Measurements from ENCODE around the gene GNG7. TPM values are rescaled to one million over a fixed set of nuclear protein-coding genes. Genes with fewer than 3 reads are reported as not detected.
A peak's percentile ranks its signal among the peaks of the same experiment; 100 is the strongest.

Gene GNG7
- polyA plus RNA-seq, 1 donor (not counting 4 experiments of a cell fraction or from before 2014, with no cell fraction given) = 0.01 TPM

DNA sequence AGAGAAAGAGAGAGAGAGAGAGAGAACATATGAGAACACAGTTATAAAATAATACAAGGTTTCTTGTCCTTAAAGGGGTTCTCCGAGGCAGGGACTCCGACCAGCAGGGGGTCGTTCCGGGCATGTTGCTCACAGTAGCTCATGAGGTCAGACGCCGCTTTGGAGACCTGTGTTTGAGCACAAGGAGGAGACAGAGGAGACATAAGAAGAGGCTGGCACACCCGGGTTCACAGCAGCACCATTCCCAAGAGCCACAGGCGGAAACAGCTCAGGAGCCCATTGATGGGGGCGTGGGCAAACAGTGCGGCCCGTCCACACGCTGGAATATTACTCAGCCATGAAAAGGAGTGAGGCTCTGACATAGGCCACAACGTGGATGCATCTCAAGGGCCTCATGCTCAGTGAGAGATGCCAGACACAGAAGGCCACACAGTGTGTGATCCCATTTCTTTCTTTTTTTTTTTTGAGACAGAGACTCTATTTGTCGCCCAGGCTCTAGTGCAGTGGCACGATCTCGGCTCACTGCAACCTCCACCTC, 187.4 kb downstream of the GNG7 start:
- H4K20me1 ChIP-seq (ENCODE audit: control insufficient read depth, extremely low read depth, insufficient read depth, low read length) = no peaks in the 10 kb centered on the region
- DNase-seq (ENCODE audit: low read depth, low spot score) (no peak), FAIRE-seq (no peak)
- H3K36me3 ChIP-seq (ENCODE audit: control insufficient read depth in 2 of 2, extremely low read depth in 1 of 2, insufficient read depth in 2 of 2, low read length in 2 of 2) = no peaks in the 10 kb centered on the region
- no peak overlapping the region for H3K4me2 ChIP-seq (ENCODE audit: control insufficient read depth, extremely low read depth, insufficient read depth, low read depth, low read length)
- H3K27ac ChIP-seq (ENCODE audit: control insufficient read depth, insufficient read depth, low read length) = no peak overlapping the region
- H3K79me2 ChIP-seq (ENCODE audit: control insufficient read depth, insufficient read depth, low read length) = no peaks in the 10 kb centered on the region
- H3K9me3 ChIP-seq (ENCODE audit: control insufficient read depth, low read depth, low read length) = no peaks in the 10 kb centered on the region
- no peak overlapping the region for H2AFZ ChIP-seq (ENCODE audit: control insufficient read depth, low read length)
- H3K9me1 ChIP-seq (ENCODE audit: control insufficient read depth, extremely low read depth, insufficient read depth, low read length) = no peaks in the 10 kb centered on the region
- peaks cover 22% of the 10 kb centered on the region for H3K27me3 ChIP-seq (ENCODE audit: control insufficient read depth, extremely low read depth, insufficient read depth, low read length)
- H3K4me3 ChIP-seq (ENCODE audit: control insufficient read depth in 2 of 3, extremely low read depth in 1 of 3, insufficient read depth in 2 of 3, low read depth in 1 of 3, low read length in 3 of 3) = no peak overlapping the region
- H3K9ac ChIP-seq (ENCODE audit: control insufficient read depth, extremely low read depth, insufficient read depth, low read length) = no peak overlapping the region
- dilution Hi-C loops (cut with MboI; ENCODE audit: extremely low pct_ligation_motif_present, low sequenced_read_pairs) = no loop called here
- peaks cover 11% of the 10 kb centered on the region for H3K4me1 ChIP-seq (ENCODE audit: control insufficient read depth, extremely low read depth, insufficient read depth, low read length)
- no peak for TF ChIP-seq EZH2 (IDR thresholded peaks at IDR 0.05; ENCODE audit: low read length)
- TF ChIP-seq, protein P1, sequence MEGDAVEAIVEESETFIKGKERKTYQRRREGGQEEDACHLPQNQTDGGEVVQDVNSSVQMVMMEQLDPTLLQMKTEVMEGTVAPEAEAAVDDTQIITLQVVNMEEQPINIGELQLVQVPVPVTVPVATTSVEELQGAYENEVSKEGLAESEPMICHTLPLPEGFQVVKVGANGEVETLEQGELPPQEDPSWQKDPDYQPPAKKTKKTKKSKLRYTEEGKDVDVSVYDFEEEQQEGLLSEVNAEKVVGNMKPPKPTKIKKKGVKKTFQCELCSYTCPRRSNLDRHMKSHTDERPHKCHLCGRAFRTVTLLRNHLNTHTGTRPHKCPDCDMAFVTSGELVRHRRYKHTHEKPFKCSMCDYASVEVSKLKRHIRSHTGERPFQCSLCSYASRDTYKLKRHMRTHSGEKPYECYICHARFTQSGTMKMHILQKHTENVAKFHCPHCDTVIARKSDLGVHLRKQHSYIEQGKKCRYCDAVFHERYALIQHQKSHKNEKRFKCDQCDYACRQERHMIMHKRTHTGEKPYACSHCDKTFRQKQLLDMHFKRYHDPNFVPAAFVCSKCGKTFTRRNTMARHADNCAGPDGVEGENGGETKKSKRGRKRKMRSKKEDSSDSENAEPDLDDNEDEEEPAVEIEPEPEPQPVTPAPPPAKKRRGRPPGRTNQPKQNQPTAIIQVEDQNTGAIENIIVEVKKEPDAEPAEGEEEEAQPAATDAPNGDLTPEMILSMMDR (optimal IDR thresholded peaks at IDR 0.05 in 1 of 3, IDR thresholded peaks at IDR 0.05 in 1 of 3, conservative IDR thresholded peaks at IDR 0.05 in 1 of 3; ENCODE audit: extremely low read depth in 1 of 3, insufficient read depth in 2 of 3, low read length in 3 of 3) = no peak

DNA sequence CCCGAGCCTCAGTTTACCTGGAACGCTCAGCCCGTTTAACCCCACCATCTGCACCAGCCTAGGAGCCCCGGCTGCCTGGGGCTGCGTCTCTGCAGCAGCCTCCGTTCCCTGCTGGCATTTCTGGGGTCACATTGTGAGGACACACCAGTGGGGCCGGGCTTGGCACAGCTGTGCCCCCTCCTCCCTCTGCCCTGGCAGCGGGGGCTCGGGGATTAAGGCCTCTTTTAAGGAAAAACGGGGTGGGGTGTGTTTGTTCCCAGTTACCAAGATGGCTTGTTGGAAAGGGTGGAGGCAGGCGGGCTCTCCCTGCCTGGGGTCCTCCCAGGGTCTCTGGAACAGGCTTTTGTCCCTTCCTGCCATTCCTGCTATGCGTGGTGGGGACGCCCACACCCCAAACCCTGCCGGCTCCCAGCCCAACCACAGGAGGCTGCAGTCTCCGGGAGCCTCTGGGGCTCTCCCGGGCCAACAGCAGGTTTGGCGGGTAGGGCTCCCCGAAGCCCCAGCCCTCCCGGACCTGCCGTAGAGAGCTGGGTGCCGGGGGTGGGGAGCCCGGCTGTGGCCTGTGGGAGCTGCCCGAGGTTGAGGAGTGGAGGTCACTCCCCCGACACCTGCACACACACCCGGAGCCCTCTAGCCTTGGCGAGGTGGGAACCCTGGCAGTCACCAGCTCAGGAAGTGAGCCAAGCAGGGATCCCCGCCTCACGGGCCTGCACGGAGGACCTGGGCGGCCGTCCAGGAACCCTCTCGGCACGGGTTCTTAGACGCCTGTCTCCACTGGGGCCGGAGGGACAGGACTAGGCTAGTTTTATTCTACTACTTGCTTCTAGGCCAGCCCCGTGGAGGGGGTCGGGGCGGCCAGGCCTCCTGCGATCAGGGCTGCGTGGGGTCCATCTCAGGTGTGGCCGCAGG, 189.7 kb downstream of the GNG7 start:
- Histone ChIP-seq H3K4me3 (ENCODE audit: control insufficient read depth in 2 of 3, extremely low read depth in 1 of 3, insufficient read depth in 2 of 3, low read depth in 1 of 3, low read length in 3 of 3) (no peak overlapping the region), H3K4me1 (ENCODE audit: control insufficient read depth, extremely low read depth, insufficient read depth, low read length) (peaks cover 11% of the 10 kb centered on the region), H3K9me3 (ENCODE audit: control insufficient read depth, low read depth, low read length) (no peaks in the 10 kb centered on the region), H3K27ac (ENCODE audit: control insufficient read depth, insufficient read depth, low read length) (no peak overlapping the region), H3K9ac (ENCODE audit: control insufficient read depth, extremely low read depth, insufficient read depth, low read length) (no peak overlapping the region), H3K79me2 (ENCODE audit: control insufficient read depth, insufficient read depth, low read length) (no peaks in the 10 kb centered on the region), H3K4me2 (ENCODE audit: control insufficient read depth, extremely low read depth, insufficient read depth, low read depth, low read length) (peak overlapping the region; percentile 37), H2AFZ (ENCODE audit: control insufficient read depth, low read length) (peak overlapping the region; percentile 12), H3K36me3 (ENCODE audit: control insufficient read depth in 2 of 2, extremely low read depth in 1 of 2, insufficient read depth in 2 of 2, low read length in 2 of 2) (no peaks in the 10 kb centered on the region), H3K27me3 (ENCODE audit: control insufficient read depth, extremely low read depth, insufficient read depth, low read length) (peaks cover 22% of the 10 kb centered on the region), H4K20me1 (ENCODE audit: control insufficient read depth, extremely low read depth, insufficient read depth, low read length) (no peaks in the 10 kb centered on the region), H3K9me1 (ENCODE audit: control insufficient read depth, extremely low read depth, insufficient read depth, low read length) (no peaks in the 10 kb centered on the region)
- DNase-seq (ENCODE audit: low read depth, low spot score) = no peak
- FAIRE-seq = no peak
- dilution Hi-C loops (cut with MboI; ENCODE audit: extremely low pct_ligation_motif_present, low sequenced_read_pairs) = no loop called here
- TF ChIP-seq EZH2 (IDR thresholded peaks at IDR 0.05; ENCODE audit: low read length) = no peak
- TF ChIP-seq, protein P1 (optimal IDR thresholded peaks at IDR 0.05 in 1 of 3, IDR thresholded peaks at IDR 0.05 in 1 of 3, conservative IDR thresholded peaks at IDR 0.05 in 1 of 3; ENCODE audit: extremely low read depth in 1 of 3, insufficient read depth in 2 of 3, low read length in 3 of 3) = no peak
